T-helper 1 cell treated with Interleukin-12 subunit alpha and Interleukin-12 subunit beta and Interleukin-4 antibody, amounts not matched to agents 30 μg/mL and 1 μg/mL, for 36 hours (primary cell): ENCODE data around the gene ARHGEF33.

Experiments
- H3K27ac Mint-ChIP-seq: one replicate; pipeline ENCODE4 v1.8.0; 2021; ENCODE audit warnings: mild to moderate bottlenecking, mixed read lengths
- H3K27me3 Mint-ChIP-seq: one replicate; pipeline ENCODE4 v1.8.0; 2021; ENCODE audit warnings: low read depth, mixed read lengths
- H3K36me3 Mint-ChIP-seq: one replicate; pipeline ENCODE4 v1.8.0; 2021; ENCODE audit warnings: low read depth, mixed read lengths
- H3K4me1 Mint-ChIP-seq: one replicate; pipeline ENCODE4 v1.8.0; 2021; ENCODE audit warnings: low read depth, mixed read lengths
- H3K4me3 Mint-ChIP-seq: one replicate; pipeline ENCODE4 v1.8.0; 2021; ENCODE audit warnings: mild to moderate bottlenecking, moderate library complexity, mixed read lengths
- H3K9me3 Mint-ChIP-seq: one replicate; pipeline ENCODE4 v1.8.0; 2021; ENCODE audit warnings: mixed read lengths

Gene ARHGEF33

GRCh38 chr2:38988716-38989115, 99.0 kb downstream of the ARHGEF33 start:
- H3K36me3 Mint-ChIP-seq = peaks cover 44% of the 10 kb centered on the region
- no peaks in the 10 kb centered on the region for H3K9me3 Mint-ChIP-seq

GRCh38 chr2:38991899-38992298, 102.2 kb downstream of the ARHGEF33 start:
- Mint-ChIP-seq H3K36me3 (peaks cover 37% of the 10 kb centered on the region), H3K9me3 (no peaks in the 10 kb centered on the region), H3K27me3 (no peaks in the 10 kb centered on the region), H3K4me3 (no peak overlapping the region), H3K27ac (no peak overlapping the region), H3K4me1 (peaks cover 16% of the 10 kb centered on the region)

More at GRCh38 chr2:38988716-38989115, 99.0 kb downstream of the ARHGEF33 start:
- H3K27ac Mint-ChIP-seq = no peak overlapping the region
- no peak overlapping the region for H3K4me3 Mint-ChIP-seq
- peaks cover 10% of the 10 kb centered on the region for H3K4me1 Mint-ChIP-seq
- no peaks in the 10 kb centered on the region for H3K27me3 Mint-ChIP-seq

- H3K4me1 Mint-ChIP-seq = peaks cover 14% of the 10 kb centered on the region
- H3K36me3 Mint-ChIP-seq = peaks cover 52% of the 10 kb centered on the region
- H3K27ac Mint-ChIP-seq = no peak overlapping the region
- H3K27me3 Mint-ChIP-seq = no peaks in the 10 kb centered on the region
- H3K9me3 Mint-ChIP-seq = no peaks in the 10 kb centered on the region
- H3K4me3 Mint-ChIP-seq = no peak overlapping the region
Measured at GRCh38 chr2:38997781-38998180, 108.1 kb downstream of the ARHGEF33 start.

GRCh38 chr2:39000552-39000951, 110.9 kb downstream of the ARHGEF33 start:
- H3K4me1 Mint-ChIP-seq = peaks cover 9% of the 10 kb centered on the region
- H3K36me3 Mint-ChIP-seq = peaks cover 56% of the 10 kb centered on the region
- no peak overlapping the region for H3K4me3 Mint-ChIP-seq

GRCh38 chr2:39007875-39008504, 118.3 kb downstream of the ARHGEF33 start:
- Mint-ChIP-seq H3K27ac (peak overlapping the region; percentile 20), H3K36me3 (peaks cover 61% of the 10 kb centered on the region), H3K27me3 (no peaks in the 10 kb centered on the region), H3K9me3 (no peaks in the 10 kb centered on the region), H3K4me3 (no peak overlapping the region), H3K4me1 (peaks cover 12% of the 10 kb centered on the region)

More at GRCh38 chr2:39000552-39000951, 110.9 kb downstream of the ARHGEF33 start:
- Mint-ChIP-seq H3K27me3 (no peaks in the 10 kb centered on the region), H3K27ac (no peak overlapping the region), H3K9me3 (no peaks in the 10 kb centered on the region)

- H3K4me3 Mint-ChIP-seq = no peak overlapping the region
- H3K27ac Mint-ChIP-seq = peak overlapping the region; percentile 85
- no peaks in the 10 kb centered on the region for H3K27me3 Mint-ChIP-seq
- no peaks in the 10 kb centered on the region for H3K9me3 Mint-ChIP-seq
- H3K4me1 Mint-ChIP-seq = peaks cover 12% of the 10 kb centered on the region
- H3K36me3 Mint-ChIP-seq = peaks cover 64% of the 10 kb centered on the region
Measured at GRCh38 chr2:39008665-39009064, 119.0 kb downstream of the ARHGEF33 start.

GRCh38 chr2:39013871-39014270, 124.2 kb downstream of the ARHGEF33 start:
- H3K27me3 Mint-ChIP-seq = no peaks in the 10 kb centered on the region
- peaks cover 7% of the 10 kb centered on the region for H3K4me1 Mint-ChIP-seq
- H3K9me3 Mint-ChIP-seq = no peaks in the 10 kb centered on the region
- H3K27ac Mint-ChIP-seq = no peak overlapping the region
- peaks cover 45% of the 10 kb centered on the region for H3K36me3 Mint-ChIP-seq
- H3K4me3 Mint-ChIP-seq = no peak overlapping the region

- Mint-ChIP-seq H3K36me3 (peaks cover 44% of the 10 kb centered on the region), H3K4me1 (peaks cover 6% of the 10 kb centered on the region), H3K27me3 (no peaks in the 10 kb centered on the region), H3K9me3 (no peaks in the 10 kb centered on the region), H3K27ac (peak overlapping the region; percentile 62), H3K4me3 (no peak overlapping the region)
Measured at GRCh38 chr2:39015424-39015823, 125.7 kb downstream of the ARHGEF33 start.

- Mint-ChIP-seq H3K27me3 (no peaks in the 10 kb centered on the region), H3K27ac (no peak overlapping the region), H3K4me3 (no peak overlapping the region), H3K9me3 (no peaks in the 10 kb centered on the region), H3K4me1 (peaks cover 4% of the 10 kb centered on the region), H3K36me3 (peaks cover 31% of the 10 kb centered on the region)
Measured at GRCh38 chr2:39017334-39017733, 127.7 kb downstream of the ARHGEF33 start.

GRCh38 chr2:39018638-39019037, 129.0 kb downstream of the ARHGEF33 start:
- H3K27me3 Mint-ChIP-seq = no peaks in the 10 kb centered on the region
- no peak overlapping the region for H3K4me3 Mint-ChIP-seq
- H3K27ac Mint-ChIP-seq = no peak overlapping the region
- H3K4me1 Mint-ChIP-seq = peaks cover 4% of the 10 kb centered on the region
- no peaks in the 10 kb centered on the region for H3K9me3 Mint-ChIP-seq
- peaks cover 30% of the 10 kb centered on the region for H3K36me3 Mint-ChIP-seq

- no peaks in the 10 kb centered on the region for H3K9me3 Mint-ChIP-seq
- H3K4me1 Mint-ChIP-seq = peaks cover 4% of the 10 kb centered on the region
- H3K27me3 Mint-ChIP-seq = no peaks in the 10 kb centered on the region
- peaks cover 31% of the 10 kb centered on the region for H3K36me3 Mint-ChIP-seq
- no peak overlapping the region for H3K4me3 Mint-ChIP-seq
- no peak overlapping the region for H3K27ac Mint-ChIP-seq
Measured at GRCh38 chr2:39020383-39020782, 130.7 kb downstream of the ARHGEF33 start.

GRCh38 chr2:39022642-39023235, 133.1 kb downstream of the ARHGEF33 start:
- Mint-ChIP-seq H3K9me3 (no peaks in the 10 kb centered on the region), H3K36me3 (peaks cover 27% of the 10 kb centered on the region)

GRCh38 chr2:39023649-39024048, 134.0 kb downstream of the ARHGEF33 start:
- no peaks in the 10 kb centered on the region for H3K4me1 Mint-ChIP-seq
- H3K27me3 Mint-ChIP-seq = no peaks in the 10 kb centered on the region
- no peak overlapping the region for H3K4me3 Mint-ChIP-seq
- H3K36me3 Mint-ChIP-seq = peaks cover 33% of the 10 kb centered on the region
- H3K27ac Mint-ChIP-seq = no peak overlapping the region
- no peaks in the 10 kb centered on the region for H3K9me3 Mint-ChIP-seq

More at GRCh38 chr2:39022642-39023235, 133.1 kb downstream of the ARHGEF33 start:
- no peak overlapping the region for H3K27ac Mint-ChIP-seq
- no peaks in the 10 kb centered on the region for H3K4me1 Mint-ChIP-seq
- no peaks in the 10 kb centered on the region for H3K27me3 Mint-ChIP-seq
- no peak overlapping the region for H3K4me3 Mint-ChIP-seq

- Mint-ChIP-seq H3K36me3 (peaks cover 31% of the 10 kb centered on the region), H3K27me3 (no peaks in the 10 kb centered on the region), H3K9me3 (no peaks in the 10 kb centered on the region), H3K4me1 (no peaks in the 10 kb centered on the region), H3K4me3 (no peak overlapping the region), H3K27ac (no peak overlapping the region)
Measured at GRCh38 chr2:39024833-39025232, 135.2 kb downstream of the ARHGEF33 start.
